ENCODE results near the gene FRY.

- TF ChIP-seq CTCF (conservative IDR thresholded peaks at IDR 0.05; ENCODE audit: low read depth, low read length) (no peak), EZH2phosphoT487 (IDR thresholded peaks at IDR 0.05; ENCODE audit: borderline replicate concordance, low read length) (no peak), EZH2 (IDR thresholded peaks at IDR 0.05; ENCODE audit: low read length, unreplicated experiment) (no peak)
Measured at GRCh38 chr13:32323912-32324311, 292.3 kb downstream of the FRY start.

Data from PC-3 (cell line).